NCI-H2081 (cell line): ENCODE data around the gene GLRX.

Experiments
- DNase-seq, 2 experiments: peaks; one replicate each; lab custom pipeline; 2025; lab: John Stamatoyannopoulos, UW

GLRX gene

DNA sequence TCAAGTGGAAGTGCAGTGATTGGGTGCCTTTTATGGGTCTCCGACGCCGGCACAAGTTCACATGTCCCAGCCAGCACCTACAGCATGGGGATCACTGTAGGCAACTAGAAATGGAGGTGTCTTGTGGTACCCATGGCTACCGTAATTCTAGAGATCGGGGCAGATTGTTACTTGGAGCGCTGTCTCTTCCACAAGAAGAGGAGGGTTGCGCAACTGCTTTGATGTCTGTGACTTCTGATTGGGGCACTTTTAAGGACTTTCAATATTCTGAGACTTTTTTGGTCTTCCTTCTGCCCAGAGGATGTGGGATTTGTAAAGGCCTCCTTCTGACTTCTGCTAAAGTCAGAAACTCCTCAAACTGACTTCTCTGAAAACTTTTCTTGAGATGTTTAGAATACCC lies 41.9 kb downstream of the GLRX start:
- no peak for DNase-seq

DNA sequence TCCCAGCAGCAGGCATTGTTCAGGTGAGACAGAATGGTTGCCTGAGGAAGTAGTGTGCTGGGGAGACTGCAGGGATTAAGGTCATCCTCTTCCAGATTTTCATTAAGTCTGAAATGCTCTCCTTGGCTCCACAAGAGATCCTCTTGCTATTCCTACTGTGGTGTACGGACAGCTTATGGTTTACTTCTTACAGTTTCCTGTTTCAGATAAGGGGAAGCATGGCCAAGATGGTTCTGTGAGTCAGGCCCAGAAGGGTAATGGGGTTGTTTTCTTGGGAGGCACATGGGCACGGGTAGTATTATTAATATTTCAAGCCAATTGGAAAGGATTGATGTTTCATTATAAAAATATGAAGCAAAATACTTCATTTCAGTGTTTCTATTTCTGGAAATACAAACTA lies 42.9 kb downstream of the GLRX start:
- no peak for DNase-seq

DNA sequence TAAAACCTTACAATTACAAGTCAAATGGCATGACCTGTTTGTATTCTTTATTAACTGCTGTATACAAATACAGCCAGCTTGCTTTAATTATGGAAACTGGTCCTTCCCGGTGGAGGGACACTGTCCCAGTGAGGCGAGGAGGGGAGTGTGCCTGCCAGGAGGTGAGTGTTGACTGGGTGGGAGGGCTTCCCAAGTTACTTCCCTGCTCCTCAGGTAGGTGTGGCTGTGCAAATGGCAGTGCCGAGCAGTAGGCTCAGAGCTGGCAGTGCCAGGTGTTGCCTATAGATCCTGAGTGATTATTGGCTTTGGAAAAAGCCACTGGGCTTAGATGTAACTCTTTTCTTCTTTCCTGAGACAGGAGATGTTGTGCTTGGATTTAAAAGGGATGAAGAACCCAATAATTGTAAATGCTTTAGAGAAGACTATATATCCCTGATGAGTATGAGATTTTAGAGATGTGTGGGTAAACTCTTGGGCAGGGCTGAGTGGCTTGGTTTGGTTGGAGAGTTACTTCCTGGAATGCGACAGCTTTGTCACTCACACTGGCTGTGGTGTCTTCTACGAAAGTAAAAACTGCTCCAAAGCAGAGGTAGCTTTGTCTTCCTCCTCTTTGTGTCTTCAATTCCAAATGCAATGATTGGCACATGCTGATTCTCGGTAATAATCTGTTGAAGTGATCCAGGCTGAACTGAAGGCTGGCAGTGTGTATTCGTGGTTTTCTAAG lies 43.7 kb downstream of the GLRX start:
- no peak for DNase-seq

DNA sequence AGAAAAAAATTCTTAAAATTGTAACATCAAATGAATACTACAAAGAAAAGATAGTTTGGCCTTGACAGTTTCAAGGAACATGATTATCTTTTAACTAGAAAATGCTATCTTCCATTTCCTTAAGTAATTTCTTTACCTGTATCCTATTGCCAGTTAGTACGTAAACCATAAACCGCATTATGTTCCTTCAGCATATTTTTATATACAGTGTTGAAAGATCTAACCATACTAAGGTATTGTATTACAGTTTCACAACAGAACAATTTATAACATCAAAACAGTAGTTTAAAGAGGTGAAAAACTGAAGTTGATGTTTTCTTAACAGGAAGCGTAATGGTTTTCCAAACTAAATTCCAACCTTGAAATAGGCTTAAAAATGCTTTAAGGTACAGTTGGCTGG lies 45.1 kb downstream of the GLRX start:
- no peak for DNase-seq

DNA sequence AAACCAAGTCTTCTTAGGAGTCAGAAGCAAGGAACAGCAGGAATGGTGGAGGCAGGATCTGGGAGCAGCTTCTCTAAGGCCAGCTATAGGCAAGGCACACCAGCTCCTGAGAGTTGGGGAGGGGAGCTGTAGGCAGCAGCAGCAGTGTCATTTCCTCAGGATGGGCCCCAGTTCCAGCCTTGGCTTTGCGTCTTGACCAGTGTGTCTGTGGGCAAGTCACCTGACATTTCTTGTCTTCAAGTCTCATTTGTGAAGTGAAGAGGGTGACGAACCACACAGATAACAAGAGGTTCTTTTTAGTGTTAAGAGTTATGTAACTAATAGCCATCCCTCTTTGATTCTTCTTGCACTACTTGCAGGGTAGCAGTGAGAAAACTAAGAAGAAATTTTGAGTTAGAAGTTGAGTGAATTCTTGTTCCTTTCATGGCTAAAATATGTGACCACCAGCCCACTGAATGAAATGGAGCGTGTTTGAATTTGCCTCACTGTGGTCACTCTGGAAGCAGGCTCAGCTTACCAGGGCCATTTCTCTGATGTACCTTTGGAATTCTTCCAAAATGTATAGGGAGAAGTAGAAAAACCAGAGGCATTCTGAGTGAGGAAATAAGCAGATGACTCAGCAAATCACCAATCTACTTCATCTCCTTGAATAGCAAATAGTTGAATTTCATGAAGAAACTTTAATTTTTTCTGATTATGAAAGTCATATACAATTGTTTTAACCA lies 49.0 kb downstream of the GLRX start:
- no peak for DNase-seq

DNA sequence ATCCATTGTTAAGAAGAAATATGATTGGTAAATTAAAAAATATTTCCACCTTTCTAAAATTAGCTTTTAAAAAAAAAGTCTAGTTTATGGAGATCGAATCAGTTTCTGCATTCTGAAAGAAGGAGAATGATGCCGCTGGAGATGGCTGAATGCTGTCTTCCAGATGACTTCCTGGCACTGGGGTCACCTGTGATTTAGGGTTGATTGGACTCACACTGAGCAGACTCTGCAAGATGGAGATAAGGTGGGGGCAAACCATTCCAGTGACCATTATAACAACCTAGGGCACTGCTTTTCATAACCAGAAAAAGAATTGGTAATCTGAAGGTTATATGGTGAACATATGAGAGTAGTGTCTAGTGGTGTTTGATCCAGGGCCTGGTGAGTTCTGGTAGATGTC lies 50.6 kb downstream of the GLRX start:
- no peak for DNase-seq

DNA sequence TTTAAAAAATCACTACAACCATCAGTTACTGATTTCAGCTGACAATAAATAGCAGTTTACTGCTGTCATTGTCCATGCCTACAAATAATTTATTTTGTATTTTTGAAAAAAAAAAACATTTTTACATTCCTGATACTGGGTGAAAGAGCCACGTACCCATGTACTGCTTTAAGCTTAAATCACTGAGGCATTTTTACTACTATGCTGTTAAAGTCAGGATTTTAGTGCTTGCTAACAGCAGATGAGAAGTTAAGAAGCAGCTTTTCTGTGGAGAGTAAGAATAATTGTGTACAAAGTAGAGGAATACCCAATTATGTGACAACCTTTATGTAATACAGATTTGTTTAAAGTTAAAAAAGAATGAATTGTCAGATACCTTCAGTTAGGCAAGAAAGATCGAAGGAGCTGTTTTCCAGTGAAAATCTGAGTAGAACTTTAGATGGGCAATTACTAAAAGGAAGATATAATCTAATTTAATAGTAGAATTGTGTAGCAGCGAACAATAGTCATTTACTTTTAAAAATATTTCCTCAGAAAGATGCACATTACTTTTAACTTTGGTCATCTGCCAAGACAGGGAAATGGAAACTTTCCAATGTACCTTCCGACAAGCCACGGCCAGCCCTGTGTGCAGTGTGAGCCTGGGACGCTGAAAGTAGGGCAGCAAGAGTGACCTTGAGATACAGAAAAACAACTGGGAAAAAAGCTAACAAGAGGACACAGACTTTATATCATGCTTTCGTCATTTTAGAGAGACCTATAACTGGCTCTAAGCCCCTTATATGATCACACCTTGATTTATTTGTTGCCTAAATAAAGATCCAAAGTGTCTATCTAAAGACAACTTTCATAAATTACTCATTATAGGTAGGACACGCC lies 51.5 kb downstream of the GLRX start:
- DNase-seq, result no peak

DNA sequence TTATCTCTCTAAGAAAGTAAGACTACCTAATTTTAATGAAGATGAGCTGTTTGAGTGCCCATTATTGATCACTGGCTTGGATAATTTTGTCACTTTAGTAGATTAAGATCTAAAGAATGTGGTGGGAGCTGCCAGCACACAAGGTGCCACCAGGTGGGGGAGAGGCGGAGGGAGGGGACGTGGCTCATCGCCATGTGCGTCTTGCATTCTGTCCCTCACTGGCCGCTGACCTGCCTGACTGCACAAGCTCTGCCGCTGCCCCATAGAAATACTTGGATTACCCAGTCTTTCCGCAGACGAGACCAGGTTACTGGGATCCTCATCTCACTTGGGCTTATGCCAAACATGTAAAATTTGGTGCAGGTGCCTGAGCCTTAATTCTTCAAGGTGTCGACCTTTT lies 53.8 kb downstream of the GLRX start:
- DNase-seq, result no peak

DNA sequence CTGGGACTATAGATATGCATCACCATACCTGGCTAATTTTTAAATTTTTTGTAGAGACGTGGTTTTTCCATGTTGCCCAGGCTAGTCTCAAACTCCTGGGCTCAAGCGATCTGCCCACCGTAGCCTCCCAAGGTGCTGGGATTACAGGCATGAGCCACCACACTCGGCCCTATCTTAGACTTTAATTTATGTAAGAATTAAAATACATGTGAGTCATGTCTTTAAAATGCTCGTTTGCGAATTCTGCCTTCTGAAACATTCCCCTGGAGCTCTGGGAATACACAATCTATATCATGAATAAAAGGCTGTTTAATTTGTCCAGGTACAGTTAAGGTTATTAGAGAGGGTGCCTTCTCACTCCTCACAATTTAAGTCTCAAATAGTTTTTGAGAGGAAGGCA lies 58.6 kb downstream of the GLRX start:
- DNase-seq, result no peak
